H1 (cell line): ENCODE results near the gene BTBD1. TPM values are rescaled to one million over a fixed set of nuclear protein-coding genes. Genes with fewer than 3 reads are reported as not detected.

ENCODE experiments used
- ATF2 ChIP-seq: IDR thresholded peaks from 2 replicates; pipeline ENCODE4 v1.6.1; 2012; ENCODE audit warnings: low read length, inconsistent platforms
- CHD7 ChIP-seq: fragments of 300-600 bp; sonication (generic); IDR thresholded peaks from 2 replicates; pipeline ENCODE4 v1.7.1; 2012; ENCODE audit warnings: low read length, moderate library complexity, mild to moderate bottlenecking, inconsistent platforms; ENCODE audit not compliant: insufficient replicate concordance
- RAD21 ChIP-seq, 2 experiments: IDR thresholded peaks in 1 of 2; conservative IDR thresholded peaks in 1 of 2; 2 replicates each; pipeline ENCODE4 v1.6.1; 2011; ENCODE audit warnings: low read depth in 2 of 2, low read length in 2 of 2, improper control_type of control experiment in 1 of 2, inconsistent platforms in 1 of 2, mild to moderate bottlenecking in 1 of 2, moderate library complexity in 1 of 2
- SP2 ChIP-seq: IDR thresholded peaks from 2 replicates; pipeline ENCODE4 v1.6.1; 2012; ENCODE audit warnings: mild to moderate bottlenecking, low read length, inconsistent platforms
- SRF ChIP-seq: IDR thresholded peaks from 2 replicates; pipeline ENCODE4 v1.6.1; 2011; ENCODE audit warnings: mild to moderate bottlenecking, low read depth, low read length, moderate library complexity
- USF2 ChIP-seq: IDR thresholded peaks from 2 replicates; pipeline ENCODE4 v1.6.1; 2011; ENCODE audit warnings: low read length, improper control_type of control experiment
- YY1 ChIP-seq: IDR thresholded peaks from 2 replicates; pipeline ENCODE4 v1.6.1; 2011; ENCODE audit warnings: low read depth, mild to moderate bottlenecking, low read length
- polyA plus RNA-seq, 7 experiments: library from polyadenylated mRNA; depleted of rRNA in 3 of 7; stranded (reverse) in 5 of 7; unstranded in 2 of 7; fragments of >200 nt in 5 of 7; fragments of 200-250 nt in 2 of 7; gene quantifications; 1 replicate in 5 of 7; 2 replicates in 1 of 7; 4 replicates in 1 of 7; pipeline versions ENCODE4 v1.2.1 to v1.2.3, GENCODE V29; 2011 to 2013; ENCODE audit warnings: missing spikeins in 2 of 7, mixed read lengths in 2 of 7
- total RNA-seq: library from RNA; stranded (reverse); fragmentation: NEBNext Ultra II Directional; extraction: Animal tissue kit (Norgen Biotek cat#: 25700); gene quantifications from 2 replicates; pipeline ENCODE4 v1.2.1, GENCODE V29; 2021

BTBD1 gene
- total and polyA plus RNA-seq, 2 of the 8 experiments (the other 6 are each of a cell fraction or from before 2014, with no cell fraction given): 18.6 to 39.5 TPM

GRCh38 chr15:83066034-83066733 is 868 bp downstream of the BTBD1 start (continued):
- no peak for TF ChIP-seq CHD7
- no peak for TF ChIP-seq SRF
- no peak for TF ChIP-seq RAD21 (IDR thresholded peaks at IDR 0.05 in 1 of 2, conservative IDR thresholded peaks at IDR 0.05 in 1 of 2; ENCODE audit: low read depth in 2 of 2, low read length in 2 of 2)
- no peak for TF ChIP-seq YY1
- no peak for TF ChIP-seq USF2
- no peak for TF ChIP-seq ATF2
- no peak for TF ChIP-seq SP2
